Measurements from ENCODE around the gene CEP20.
A peak's percentile ranks its signal among the peaks of the same experiment; 100 is the strongest.
"Not testable (repeated sequence)": the region's sequence is repeated elsewhere in the genome, so short reads cannot be mapped to it uniquely, and the experiment has no call there.

CEP20 gene, protein sequence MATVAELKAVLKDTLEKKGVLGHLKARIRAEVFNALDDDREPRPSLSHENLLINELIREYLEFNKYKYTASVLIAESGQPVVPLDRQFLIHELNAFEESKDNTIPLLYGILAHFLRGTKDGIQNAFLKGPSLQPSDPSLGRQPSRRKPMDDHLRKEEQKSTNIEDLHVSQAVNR

DNA sequence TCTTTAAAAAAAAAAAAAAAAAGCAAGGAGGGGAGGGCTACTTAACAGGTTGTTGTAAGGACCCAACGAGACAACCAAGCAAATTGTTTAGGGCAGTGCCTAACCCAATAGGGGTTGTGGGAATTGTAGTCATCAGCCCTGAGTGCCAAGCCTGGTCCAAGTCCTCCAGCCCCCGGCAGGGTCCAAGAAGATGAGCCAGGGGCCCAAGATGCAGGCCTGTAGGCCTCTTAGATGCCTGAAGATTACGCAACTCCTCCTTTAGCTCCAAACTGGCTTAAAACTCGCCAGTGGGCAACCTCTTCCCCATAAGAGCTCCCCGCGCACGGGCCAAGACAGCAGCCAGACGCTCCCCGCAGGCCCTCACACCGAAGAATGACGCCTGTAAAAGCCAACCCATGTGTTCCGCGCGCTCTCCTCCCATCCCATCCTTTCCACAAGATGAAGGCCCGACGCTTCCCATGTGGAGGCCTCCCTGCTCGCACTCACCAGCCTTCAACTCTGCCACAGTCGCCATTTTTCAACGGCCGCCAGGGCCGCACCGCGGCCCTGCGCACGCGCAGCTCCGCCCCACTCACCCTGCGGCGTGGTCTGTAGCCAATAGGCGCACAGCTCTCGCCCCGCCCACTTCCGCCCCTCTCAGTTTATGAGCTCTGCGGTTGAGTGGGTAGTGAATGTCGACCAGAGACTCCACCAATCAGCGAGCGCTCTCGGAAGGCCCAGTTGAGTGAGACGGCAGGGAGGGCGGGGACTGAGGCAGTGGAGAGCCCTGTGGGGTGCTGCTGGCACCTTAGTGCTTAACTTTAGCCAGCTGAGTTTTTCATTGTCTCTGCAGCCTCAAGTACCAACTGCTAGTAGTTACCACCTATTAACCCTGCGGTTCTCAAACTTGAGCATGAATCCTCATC lies at the start of gene CEP20:
Gene CEP20 (minus strand): TSS at position 532 of the 905 bp plus-strand sequence. CDS start 18 bp downstream, at position 514.
- peak; percentile 96 to 97 for DNase-seq (ENCODE audit: low read depth in 2 of 2)

DNA sequence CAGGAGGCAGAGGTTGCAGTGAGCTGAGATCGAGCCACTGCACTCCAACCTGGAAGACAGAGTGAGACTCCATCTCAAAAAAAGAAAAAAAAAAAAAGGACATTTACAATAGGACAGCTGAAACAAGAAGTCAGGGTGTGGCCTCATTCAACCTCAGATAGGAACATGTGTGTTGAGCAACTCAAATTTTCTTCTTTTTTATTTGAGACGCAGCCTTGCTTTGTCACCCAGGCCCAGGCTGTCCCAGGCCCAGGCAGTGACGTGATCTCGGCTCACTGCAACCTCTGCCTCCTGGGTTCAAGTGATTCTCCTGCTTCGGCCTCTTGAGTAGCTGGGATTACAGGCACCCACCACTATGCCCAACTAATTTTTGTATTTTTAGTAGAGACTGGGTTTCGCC lies 48.4 kb upstream of the CEP20 start:
- DNase-seq (ENCODE audit: low read depth in 2 of 2) = not testable (repeated sequence)

DNA sequence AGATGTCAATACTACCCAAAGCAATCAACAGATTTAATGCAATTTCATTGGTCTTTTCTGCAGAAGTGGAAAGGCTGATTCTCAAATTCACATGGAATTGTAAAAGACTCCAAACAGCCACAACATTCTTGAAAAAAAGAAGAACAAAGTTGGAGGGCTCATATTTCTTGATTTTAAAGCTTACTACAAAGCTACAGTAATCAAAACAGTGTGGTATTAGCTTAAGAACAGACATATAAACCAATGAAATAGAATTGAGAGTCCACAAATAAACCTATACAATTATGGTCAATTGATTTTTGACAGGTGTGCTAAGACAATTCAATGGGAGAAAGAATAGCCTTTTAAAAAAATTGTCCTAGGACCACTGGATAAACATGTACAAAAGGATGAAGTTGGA lies 46.6 kb upstream of the CEP20 start:
- DNase-seq (ENCODE audit: low read depth in 2 of 2) = no peak

DNA sequence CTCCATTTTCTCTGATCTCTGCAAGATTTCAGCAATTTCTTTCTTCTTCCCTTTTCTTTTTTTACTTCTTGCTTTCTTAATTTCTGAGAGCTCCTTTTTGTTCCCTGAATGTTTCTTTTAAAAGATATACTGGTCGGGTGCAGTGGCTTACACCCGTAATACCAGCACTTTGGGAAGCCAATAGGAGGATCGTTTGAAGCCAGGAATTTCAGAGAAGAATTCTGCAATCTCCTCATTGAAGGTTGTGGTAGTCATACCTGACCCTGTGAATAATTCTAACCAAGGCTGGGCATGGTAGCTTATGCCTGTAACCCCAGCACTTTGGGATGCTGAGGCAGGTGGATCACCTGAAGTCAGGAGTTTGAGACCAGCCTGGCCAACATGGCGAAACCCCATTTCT lies 45.4 kb upstream of the CEP20 start:
- DNase-seq (ENCODE audit: low read depth in 2 of 2) = no peak

DNA sequence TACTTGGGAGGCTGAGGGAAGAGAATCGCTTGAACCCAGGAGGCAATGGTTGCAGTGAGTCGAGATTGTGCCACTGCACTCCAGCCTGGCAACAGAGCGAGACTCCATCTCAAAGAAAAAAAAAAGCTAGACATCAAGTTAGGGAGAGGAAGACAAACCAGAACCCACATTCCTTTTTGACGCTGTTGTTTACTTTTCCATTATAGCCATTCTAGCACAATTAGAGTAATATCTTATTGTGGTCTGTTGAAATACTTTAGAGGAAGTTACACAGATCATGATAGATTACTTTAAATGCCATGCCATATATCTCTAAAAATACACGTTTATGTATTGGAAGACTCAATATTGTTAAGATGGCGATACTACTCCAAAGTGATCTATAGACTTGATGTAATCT lies 44.5 kb upstream of the CEP20 start:
- no peak for DNase-seq (ENCODE audit: low read depth in 2 of 2)

DNA sequence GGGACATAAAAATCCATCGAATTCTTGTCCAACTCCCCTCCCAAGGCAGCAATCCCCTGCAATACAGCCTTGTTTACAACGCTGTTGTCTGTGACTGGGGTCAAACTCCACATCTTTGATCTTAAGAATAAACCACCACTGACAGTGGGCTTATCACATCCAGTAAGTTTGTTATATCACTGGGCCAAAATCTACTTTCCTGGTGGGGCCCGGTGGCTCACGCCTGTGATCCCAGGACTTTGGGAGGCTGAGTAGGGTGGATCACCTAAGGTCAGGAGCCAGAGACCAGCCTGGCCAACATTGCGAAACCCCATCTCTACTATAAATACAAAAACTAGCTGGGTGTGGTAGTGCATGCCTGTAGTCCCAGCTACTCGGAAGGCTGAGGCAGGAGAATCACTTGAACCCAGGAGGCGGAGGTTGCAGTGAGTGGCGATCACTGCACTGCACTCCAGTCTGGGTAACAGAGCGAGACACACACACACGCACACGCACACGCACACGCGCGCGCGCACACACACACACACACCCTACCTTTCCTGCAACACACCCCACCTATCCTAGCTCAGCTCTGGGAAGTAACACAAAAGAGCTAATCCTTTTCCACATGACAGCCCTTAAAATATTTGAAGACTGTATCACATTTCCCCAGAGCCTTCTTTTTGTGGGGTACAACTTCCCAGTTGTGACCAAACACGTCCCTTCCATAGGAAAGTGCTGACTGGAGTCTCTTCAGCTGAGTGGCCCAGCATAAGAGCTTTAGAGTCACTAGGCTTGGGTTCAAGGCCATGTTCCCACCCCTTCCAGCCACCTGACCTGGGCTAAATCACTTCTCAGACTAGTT lies 40.1 kb upstream of the CEP20 start:
- DNase-seq (ENCODE audit: low read depth in 2 of 2) = no peak

DNA sequence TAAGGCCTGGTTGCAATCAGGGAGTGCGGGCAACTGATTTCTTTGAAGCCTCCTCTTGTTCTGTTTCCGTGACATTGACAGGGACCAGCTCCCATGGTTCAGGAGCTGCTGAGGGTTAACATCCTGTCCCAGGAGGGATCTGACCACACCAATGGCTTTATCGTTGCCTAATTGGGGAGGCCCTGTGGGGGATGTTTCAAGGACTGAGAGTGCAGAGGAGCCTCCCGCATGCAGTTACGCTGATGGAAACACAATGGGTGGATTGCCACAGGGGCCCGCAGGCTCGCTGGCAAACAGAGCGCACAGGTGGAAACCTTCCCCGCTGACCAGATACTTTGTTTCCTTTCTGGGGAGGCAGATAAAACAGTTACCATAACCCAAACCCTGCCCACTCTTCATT lies 37.2 kb upstream of the CEP20 start:
- DNase-seq (ENCODE audit: low read depth in 2 of 2) = no peak

DNA sequence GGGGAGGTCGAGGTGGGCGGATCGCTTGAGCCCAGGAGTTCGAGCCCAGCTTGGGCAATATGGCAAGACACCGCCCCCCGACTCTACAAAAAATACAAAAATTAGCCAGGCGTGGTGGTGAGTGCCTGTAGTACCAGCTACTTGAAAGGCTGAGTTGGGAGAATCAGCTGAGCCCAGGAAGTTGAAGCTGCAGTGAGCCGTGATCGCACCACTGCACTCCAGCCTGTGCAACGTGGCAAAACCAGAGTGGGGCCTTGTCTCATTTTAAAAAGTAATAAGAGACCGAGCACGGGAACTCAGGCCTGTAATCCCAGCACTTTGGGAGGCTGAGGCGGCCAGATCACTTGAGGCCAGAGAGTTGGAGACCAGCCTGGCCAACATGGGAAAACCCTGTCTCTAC lies 36.6 kb upstream of the CEP20 start:
- DNase-seq (ENCODE audit: low read depth in 2 of 2) = no peak

DNA sequence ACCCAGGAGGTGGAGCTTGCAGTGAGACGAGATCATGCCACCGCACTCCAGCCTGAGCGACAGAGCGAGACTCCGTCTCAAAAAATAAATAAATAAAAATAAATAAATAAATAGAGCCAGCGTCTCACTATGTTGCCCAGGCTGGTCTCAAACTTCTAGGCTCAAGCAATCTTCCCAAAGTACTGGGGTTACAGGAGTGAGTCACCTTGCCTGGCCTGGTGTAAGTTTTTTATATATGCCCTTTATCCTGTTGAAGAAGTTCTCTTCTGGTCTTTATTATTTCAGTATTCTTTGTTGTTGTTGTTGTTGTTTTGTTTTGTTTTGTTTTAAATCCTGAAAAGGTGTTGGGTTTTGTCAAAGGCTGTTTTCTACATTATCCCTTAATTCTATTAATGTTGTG lies 30.9 kb upstream of the CEP20 start:
- no peak for DNase-seq (ENCODE audit: low read depth in 2 of 2)

DNA sequence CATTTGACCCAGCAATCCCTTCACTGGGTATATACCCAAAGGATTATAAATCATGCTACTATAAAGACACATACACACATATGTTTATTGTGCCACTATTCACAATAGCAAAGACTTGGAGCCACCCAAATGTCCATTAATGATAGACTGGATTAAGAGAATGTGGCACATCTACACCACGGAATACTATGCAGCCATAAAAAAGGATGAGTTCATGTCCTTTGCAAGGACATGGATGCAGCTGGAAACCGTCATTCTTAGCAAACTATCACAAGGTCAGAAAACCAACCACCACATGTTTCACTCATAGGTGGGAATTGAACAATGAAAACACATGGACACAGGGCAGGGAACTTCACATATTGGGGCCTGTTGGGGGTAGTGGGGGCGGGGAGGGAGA lies 29.9 kb upstream of the CEP20 start:
- DNase-seq (ENCODE audit: low read depth in 2 of 2) = not testable (repeated sequence)

DNA sequence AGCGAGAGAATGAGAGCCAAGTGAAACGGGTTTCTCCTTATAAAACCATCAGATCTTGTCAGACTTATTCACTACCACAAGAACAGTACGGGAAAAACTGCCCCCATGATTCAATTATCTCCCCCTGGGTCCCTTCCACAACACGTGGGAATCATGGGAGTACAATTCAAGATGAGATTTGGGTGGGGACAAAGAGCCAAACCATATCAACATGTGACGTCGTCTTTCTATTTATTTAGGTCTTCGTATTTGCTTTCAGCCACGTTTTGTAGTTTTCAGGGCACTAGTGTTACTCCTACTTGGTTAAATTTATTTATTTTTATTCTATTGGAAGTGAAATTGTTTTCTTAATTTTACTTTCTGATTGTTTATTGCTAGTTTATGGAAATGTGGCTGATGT lies 27.9 kb upstream of the CEP20 start:
- no peak for DNase-seq (ENCODE audit: low read depth in 2 of 2)

DNA sequence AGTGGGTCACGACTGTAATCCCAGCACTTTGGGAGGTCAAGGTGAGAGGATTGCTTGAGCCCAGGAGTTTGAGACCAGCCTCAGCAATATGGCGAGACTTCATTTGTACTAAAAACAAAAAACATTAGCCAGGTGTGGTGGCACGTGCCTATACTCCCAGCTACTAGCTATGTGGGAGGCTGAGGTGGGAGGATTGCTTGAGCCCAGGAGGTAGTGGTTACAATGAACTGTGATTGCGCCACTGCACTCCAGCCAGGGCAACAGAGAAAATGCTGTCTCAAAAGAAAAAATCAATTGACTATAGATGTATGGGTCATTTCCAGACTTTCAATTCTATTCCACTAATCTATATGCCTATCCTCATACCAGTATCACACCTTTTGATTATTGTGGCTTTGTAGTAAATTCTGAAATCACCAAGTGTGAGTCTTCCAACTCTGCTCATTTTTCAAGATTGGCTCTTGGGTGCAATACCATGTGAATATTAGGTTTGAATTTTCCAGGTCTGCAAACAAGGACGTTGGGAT lies 27.2 kb upstream of the CEP20 start:
- DNase-seq (ENCODE audit: low read depth in 2 of 2) = no peak

DNA sequence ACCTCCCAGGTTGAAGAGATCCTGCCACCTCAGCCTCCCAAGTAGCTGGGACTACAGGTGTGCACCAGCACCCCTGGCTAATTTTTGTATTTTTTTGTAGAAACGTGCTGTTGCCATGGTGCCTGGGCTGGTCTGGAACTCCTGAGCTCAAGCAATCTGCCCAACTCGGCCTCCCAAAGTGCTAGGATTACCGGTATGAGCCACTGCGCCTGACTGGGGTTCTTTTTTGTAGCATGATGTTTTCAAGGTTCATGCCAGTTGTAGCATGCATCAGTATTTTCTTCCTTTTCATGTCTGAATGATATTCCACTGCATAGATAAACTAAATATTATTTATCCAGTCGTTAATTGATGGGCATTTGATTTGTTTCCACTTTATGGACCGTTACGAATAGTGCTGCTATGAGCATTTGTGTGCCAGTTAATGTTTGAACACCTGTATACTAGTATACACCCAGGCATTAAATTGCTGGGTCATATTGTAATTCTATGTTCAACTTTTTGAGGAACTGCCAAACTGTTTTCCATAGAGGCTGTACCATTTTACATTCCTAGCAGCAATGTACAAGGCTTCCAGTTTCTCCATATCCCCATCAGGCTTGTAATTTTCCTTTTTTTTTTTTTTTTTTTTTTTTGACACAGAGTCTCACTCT lies 24.8 kb upstream of the CEP20 start:
- no peak for DNase-seq (ENCODE audit: low read depth in 2 of 2)

DNA sequence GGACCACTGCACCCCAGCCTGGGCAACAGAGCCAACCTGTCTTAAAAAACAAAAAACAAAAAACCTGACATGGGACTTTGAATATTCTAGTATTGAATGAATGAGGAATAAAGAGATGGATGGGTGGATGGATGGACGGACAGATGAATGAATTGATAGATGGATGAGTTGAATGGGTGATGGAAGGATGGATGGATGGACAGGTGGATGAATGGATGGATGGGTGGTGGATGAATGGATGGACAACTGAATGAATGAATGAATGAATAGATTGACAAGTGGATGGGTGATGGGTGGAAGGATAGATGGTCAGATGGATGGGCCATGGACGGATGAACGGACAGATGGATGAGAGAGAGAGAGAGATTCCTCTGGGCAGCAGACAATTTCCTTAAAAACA lies 22.8 kb upstream of the CEP20 start:
- DNase-seq (ENCODE audit: low read depth in 2 of 2) = no peak

DNA sequence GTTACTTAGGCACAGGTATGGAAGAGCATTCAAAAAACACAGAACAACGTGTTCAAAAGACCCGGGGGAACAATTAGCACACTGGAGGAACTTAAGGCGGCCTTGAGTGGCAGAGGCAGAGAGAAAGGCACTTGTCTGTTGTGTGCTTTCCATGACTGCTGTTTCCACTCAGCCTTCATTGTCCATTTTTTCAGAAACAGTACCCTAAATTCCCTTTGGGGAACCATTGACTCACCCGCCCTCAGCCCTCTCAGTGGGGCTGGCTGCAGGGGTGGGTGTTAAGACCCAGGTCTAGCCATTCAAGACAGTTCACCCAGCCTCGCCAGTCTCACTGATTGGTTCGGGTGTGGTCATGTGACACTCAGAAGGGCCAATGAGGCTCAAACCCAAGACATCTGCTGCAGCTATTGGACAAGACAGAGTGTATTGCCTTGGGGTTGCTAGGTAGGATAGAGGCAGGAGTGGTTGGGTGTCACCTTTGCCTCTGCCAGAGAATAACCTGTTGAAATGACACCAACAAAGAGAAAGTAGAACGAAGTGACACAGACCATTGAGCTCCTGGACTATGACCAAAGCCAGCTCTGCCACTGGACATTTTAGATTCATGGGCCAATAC lies 19.6 kb upstream of the CEP20 start:
- no peak for DNase-seq (ENCODE audit: low read depth in 2 of 2)

DNA sequence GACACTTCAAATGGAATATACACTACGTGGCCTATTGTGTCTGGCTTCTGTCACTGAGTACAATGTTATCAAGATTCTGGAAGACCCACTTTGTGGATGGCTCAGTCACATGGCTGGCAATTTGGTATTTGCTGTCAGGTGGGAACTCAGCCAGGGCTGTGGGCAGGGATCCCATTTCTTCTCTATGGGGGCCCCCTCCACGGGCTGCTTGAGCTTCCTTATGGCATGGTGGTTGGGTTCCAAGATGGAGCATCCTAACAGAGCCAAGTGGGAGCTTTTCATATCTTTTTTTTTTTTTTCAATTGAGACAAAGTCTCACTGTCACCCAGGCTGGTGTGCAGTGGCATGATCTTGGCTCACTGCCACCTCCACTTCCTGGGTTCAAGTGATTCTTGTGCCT lies 18.0 kb upstream of the CEP20 start:
- no peak for DNase-seq (ENCODE audit: low read depth in 2 of 2)

DNA sequence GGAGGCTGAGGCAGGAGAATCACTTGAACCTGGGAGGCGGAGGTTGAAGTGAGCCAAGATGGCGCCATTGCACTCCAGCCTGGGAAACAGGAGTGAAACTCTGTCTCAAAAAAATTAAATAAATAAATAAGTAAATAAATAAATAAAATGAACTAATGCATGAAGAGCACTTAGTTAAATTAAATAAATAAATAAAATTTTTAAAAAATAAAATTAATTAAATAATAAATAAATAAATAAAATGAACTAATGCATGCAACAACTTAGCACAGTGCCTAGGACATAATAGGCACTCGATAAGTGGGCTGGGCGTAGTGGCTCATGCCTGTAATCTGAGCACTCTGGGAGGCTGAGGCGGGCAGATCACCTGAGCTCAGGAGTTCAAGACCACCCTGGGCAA lies 15.6 kb upstream of the CEP20 start:
- DNase-seq (ENCODE audit: low read depth in 2 of 2) = no peak

DNA sequence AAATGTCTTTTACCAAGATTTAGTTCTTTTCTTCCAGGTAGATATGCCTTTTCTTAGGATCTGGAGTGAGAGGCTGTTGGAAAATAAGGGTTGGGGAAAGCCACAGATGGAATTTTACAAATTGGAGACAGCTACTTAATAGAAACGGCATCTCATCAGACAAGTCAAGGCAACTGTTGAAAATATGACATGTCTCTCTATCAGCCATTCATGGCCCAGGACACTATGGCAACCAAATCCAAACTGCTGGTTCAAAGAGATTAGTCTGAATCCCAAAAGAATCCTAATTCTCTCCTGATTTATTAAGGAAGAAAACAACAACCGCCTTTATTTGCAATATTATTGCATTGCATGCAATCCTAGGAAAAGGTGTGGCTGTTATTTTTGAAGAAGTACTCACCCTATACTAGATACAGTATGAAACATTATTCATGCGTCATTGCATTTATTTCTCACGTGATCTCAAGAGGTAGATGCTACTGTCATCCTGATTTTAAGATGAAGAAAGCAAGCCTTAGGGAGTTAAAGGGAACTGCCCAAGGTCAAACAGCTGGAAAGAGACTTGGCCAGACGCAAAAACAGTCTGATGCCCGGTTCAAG lies 12.6 kb upstream of the CEP20 start:
- DNase-seq (ENCODE audit: low read depth in 2 of 2) = no peak

DNA sequence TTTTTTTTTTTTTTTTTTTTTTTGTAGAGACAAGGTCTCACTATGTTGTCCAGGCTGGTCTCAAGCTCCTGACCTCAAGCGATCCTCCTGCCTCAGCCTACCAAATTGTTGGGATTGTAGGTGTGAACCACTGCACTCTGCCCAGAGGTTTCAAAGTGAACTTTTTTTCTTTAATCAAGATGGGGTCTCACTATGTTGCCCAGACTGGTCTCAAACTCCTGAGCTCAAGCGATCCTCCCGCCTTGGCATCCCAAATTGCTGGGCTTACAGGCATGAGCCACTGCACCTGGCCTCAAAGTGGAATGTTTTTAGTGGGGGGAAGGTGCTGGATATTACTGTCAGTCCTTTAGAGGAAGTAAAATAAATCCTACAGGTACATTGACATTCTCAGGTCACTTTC lies 12.0 kb upstream of the CEP20 start:
- no peak for DNase-seq (ENCODE audit: low read depth in 2 of 2)

DNA sequence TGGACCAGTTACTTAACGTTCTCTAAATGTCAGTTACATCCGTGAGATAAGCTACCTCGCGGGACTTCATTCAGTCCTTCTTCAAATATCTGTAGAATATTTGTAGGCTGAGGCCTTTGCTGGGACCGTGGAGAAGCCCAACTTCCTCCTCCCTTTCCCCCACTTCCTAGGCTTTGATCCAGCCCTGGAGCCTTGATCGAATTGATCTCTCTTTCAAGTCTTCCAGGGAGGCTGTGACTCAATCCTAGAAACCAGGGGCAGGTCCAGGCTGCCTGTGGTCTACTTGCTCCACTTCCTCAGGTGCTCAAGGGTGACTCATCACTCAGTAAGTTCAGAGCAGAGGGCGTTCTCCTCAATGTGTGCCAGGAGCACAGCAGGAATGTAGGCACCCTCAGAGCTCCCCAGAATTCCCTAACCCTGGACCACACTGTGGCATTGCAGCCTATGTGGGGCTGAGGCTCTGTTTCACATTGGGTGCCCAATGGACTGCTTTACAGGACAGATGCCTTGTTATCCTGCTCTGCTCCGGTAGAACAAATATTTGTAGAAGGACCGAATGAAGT lies 11.2 kb upstream of the CEP20 start:
- peak; percentile 62 to 69 for DNase-seq (ENCODE audit: low read depth in 2 of 2)

DNA sequence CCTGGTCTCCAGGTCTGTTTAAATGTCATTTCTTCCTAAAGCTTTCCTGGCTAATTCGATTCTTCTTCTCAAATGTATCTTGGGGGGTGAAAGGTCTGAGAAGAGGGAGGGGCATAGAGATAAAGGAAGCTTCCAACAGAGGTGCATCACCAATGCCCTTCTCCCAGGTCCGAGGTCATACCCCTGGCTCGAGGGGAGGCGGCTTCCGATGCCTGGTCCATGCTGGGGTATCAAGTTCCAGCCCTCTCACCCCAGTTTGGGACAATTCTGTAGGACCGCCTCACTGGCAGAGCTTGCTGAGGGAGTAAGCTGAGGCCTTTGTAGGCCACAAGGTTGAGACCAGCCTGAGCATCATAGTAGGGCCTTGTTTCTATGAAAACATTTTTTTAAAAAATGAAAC lies 10.3 kb upstream of the CEP20 start:
- no peak for DNase-seq (ENCODE audit: low read depth in 2 of 2)

Data from fibroblast of skin of left biceps (primary cell).